Spleen (tissue), 7 donors: ENCODE data around the gene ME1.

Experiments
- POLR2A ChIP-seq, 3 donors: fragments of 450-650 bp; IDR thresholded peaks; one replicate each; pipeline ENCODE4 v1.5.1; 2017; ENCODE audit warnings: antibody characterized with exemption in 3 of 3, mild to moderate bottlenecking in 1 of 3
- POLR2AphosphoS5 ChIP-seq, 3 donors: sonication (generic); formaldehyde crosslinking; IDR thresholded peaks; one replicate each; pipeline ENCODE4 v1.5.1; 2017; ENCODE audit warnings: antibody characterized with exemption in 3 of 3
- TF ChIP-seq, protein P1 (sequence below), 11 experiments: fragments of 200-600 bp in 7 of 11; fragments of 450-650 bp in 4 of 11; sonication (generic) in 4 of 11; IDR thresholded peaks in 8 of 11; conservative IDR thresholded peaks in 3 of 11; 1 replicate in 7 of 11; 2 replicates in 4 of 11; pipeline versions ENCODE4 v1.4.0 to v1.8.0; 2016 to 2021; ENCODE audit warnings: antibody characterized with exemption in 11 of 11, inconsistent platforms in 4 of 11, mild to moderate bottlenecking in 1 of 11
- donor health status: DM: no; HTN: no; CAD: no; lungs with moderate emphysema.
- donor health status: DM: no; HTN: no; CAD: no.
- donor health status: DM: no; HTN: no; CAD: no.

DNA sequence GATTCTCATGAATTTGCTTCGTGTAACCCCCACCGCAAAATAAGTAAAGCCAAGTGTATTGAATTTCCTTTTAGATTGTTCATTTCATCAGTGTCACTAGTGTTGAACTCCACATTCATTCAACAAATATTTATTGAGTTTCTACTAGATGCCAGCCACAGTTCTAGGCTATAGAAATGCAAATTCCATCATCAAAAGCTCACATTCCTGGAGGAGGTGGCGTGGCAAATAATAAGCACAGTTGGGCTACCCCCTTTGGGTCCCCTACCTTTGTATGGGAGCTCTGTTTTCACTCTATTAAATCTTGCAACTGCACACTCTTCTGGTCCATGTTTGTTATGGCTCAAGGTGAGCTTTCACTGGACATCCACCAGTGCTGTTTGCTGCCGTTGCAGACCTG, 12.7 kb upstream of the ME1 start:
- TF ChIP-seq POLR2A (IDR thresholded peaks at IDR 0.05) = no peak
- TF ChIP-seq POLR2AphosphoS5 (IDR thresholded peaks at IDR 0.05) = no peak
- TF ChIP-seq, protein P1, sequence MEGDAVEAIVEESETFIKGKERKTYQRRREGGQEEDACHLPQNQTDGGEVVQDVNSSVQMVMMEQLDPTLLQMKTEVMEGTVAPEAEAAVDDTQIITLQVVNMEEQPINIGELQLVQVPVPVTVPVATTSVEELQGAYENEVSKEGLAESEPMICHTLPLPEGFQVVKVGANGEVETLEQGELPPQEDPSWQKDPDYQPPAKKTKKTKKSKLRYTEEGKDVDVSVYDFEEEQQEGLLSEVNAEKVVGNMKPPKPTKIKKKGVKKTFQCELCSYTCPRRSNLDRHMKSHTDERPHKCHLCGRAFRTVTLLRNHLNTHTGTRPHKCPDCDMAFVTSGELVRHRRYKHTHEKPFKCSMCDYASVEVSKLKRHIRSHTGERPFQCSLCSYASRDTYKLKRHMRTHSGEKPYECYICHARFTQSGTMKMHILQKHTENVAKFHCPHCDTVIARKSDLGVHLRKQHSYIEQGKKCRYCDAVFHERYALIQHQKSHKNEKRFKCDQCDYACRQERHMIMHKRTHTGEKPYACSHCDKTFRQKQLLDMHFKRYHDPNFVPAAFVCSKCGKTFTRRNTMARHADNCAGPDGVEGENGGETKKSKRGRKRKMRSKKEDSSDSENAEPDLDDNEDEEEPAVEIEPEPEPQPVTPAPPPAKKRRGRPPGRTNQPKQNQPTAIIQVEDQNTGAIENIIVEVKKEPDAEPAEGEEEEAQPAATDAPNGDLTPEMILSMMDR (IDR thresholded peaks at IDR 0.05 in 8 of 11, conservative IDR thresholded peaks at IDR 0.05 in 3 of 11) = no peak
